ENCODE results near the gene FOXO4.
A peak's percentile ranks its signal among the peaks of the same experiment; 100 is the strongest.

FOXO4 gene

GRCh38 chrX:71095555-71095980 lies at the start of gene FOXO4:
FOXO4 (plus strand) TSS chrX:71095851; CDS start chrX:71096529, 678 bp downstream.
- DNase-seq = peak; percentile 76 to 80

GRCh38 chrX:71047891-71048290 lies 47.8 kb upstream of the FOXO4 start:
- peak; percentile 62 to 66 for DNase-seq

GRCh38 chrX:71052721-71053120 lies 42.9 kb upstream of the FOXO4 start:
- no peak for DNase-seq

GRCh38 chrX:71053217-71053621 lies 42.4 kb upstream of the FOXO4 start:
- peak; percentile 31 to 35 for DNase-seq

- peak; percentile 23 to 57 for DNase-seq
Measured at GRCh38 chrX:71056867-71057266, 38.8 kb upstream of the FOXO4 start.

GRCh38 chrX:71057848-71058530 lies 37.7 kb upstream of the FOXO4 start:
- peak; percentile 38 to 62 for DNase-seq

- no peak for DNase-seq
Measured at GRCh38 chrX:71060127-71060526, 35.5 kb upstream of the FOXO4 start.

- DNase-seq = no peak
Measured at GRCh38 chrX:71067089-71067488, 28.6 kb upstream of the FOXO4 start.

GRCh38 chrX:71067712-71068043 lies 28.0 kb upstream of the FOXO4 start:
- DNase-seq = no peak

GRCh38 chrX:71068044-71068918 lies 27.4 kb upstream of the FOXO4 start, which contains the start of gene SNX12:
SNX12 (minus strand) TSS chrX:71068334; CDS start chrX:71068306, 28 bp downstream.
- DNase-seq = peak; percentile 78 to 89

- DNase-seq = no peak
Measured at GRCh38 chrX:71070531-71070930, 25.1 kb upstream of the FOXO4 start.

- no peak for DNase-seq
Measured at GRCh38 chrX:71081330-71082123, 14.1 kb upstream of the FOXO4 start.

GRCh38 chrX:71082124-71082647 lies 13.5 kb upstream of the FOXO4 start:
- DNase-seq = no peak

- no peak for DNase-seq
Measured at GRCh38 chrX:71082822-71083221, 12.8 kb upstream of the FOXO4 start.

- DNase-seq = no peak
Measured at GRCh38 chrX:71085900-71086299, 9.8 kb upstream of the FOXO4 start.

GRCh38 chrX:71091263-71091662 lies 4.4 kb upstream of the FOXO4 start:
- DNase-seq = no peak

GRCh38 chrX:71095033-71095432 lies 618 bp upstream of the FOXO4 start:
- DNase-seq = no peak

GRCh38 chrX:71095981-71096759 lies 519 bp downstream of the FOXO4 start:
- DNase-seq = no peak

- DNase-seq = no peak
Measured at GRCh38 chrX:71096760-71097032, 1.0 kb downstream of the FOXO4 start.

GRCh38 chrX:71098302-71098701 lies 2.7 kb downstream of the FOXO4 start:
- peak; percentile 40 to 55 for DNase-seq

GRCh38 chrX:71098951-71099506 lies 3.4 kb downstream of the FOXO4 start:
- no peak for DNase-seq

GRCh38 chrX:71099736-71100135 lies 4.1 kb downstream of the FOXO4 start:
- no peak for DNase-seq
